COLO668 (cell line): ENCODE measurements around the gene ASB1.
"Not testable (repeated sequence)": the region's sequence is repeated elsewhere in the genome, so short reads cannot be mapped to it uniquely, and the experiment has no call there.

Source experiments
- DNase-seq: peaks from one replicate; lab custom pipeline; 2025; ENCODE audit not compliant: unreplicated experiment; lab: John Stamatoyannopoulos, UW

Gene ASB1

GRCh38 chr2:238441262-238442114 lies 14.8 kb downstream of the ASB1 start:
- no peak for DNase-seq

- not testable (repeated sequence) for DNase-seq
Measured at GRCh38 chr2:238442257-238442656, 15.5 kb downstream of the ASB1 start.

GRCh38 chr2:238444242-238444641 lies 17.5 kb downstream of the ASB1 start:
- DNase-seq, result no peak

GRCh38 chr2:238445409-238446190 lies 18.9 kb downstream of the ASB1 start:
- DNase-seq, result no peak

GRCh38 chr2:238446371-238446770 lies 19.6 kb downstream of the ASB1 start:
- no peak for DNase-seq

GRCh38 chr2:238448031-238448955 lies 21.6 kb downstream of the ASB1 start:
- DNase-seq, result no peak

- no peak for DNase-seq
Measured at GRCh38 chr2:238449241-238449640, 22.5 kb downstream of the ASB1 start.

- DNase-seq, result no peak
Measured at GRCh38 chr2:238449909-238450417, 23.2 kb downstream of the ASB1 start.

- no peak for DNase-seq
Measured at GRCh38 chr2:238450440-238450861, 23.7 kb downstream of the ASB1 start.

- DNase-seq, result no peak
Measured at GRCh38 chr2:238453842-238454241, 27.1 kb downstream of the ASB1 start.

- DNase-seq, result no peak
Measured at GRCh38 chr2:238456449-238456848, 29.7 kb downstream of the ASB1 start.

GRCh38 chr2:238456970-238457926 lies 30.5 kb downstream of the ASB1 start:
- DNase-seq, result no peak

GRCh38 chr2:238457927-238458324 lies 31.2 kb downstream of the ASB1 start:
- no peak for DNase-seq

GRCh38 chr2:238458651-238459050 lies 31.9 kb downstream of the ASB1 start:
- no peak for DNase-seq

- DNase-seq, result no peak
Measured at GRCh38 chr2:238459081-238459629, 32.4 kb downstream of the ASB1 start.

GRCh38 chr2:238461051-238461450 lies 34.3 kb downstream of the ASB1 start:
- DNase-seq, result no peak

- DNase-seq, result no peak
Measured at GRCh38 chr2:238461491-238461890, 34.8 kb downstream of the ASB1 start.

- no peak for DNase-seq
Measured at GRCh38 chr2:238461916-238462315, 35.2 kb downstream of the ASB1 start.

- peak; percentile 5 for DNase-seq
Measured at GRCh38 chr2:238462782-238463396, 36.2 kb downstream of the ASB1 start.
